Liver (tissue), 9 donors: ENCODE measurements around the gene SLC39A3. TPM values are rescaled to one million over a fixed set of nuclear protein-coding genes. Genes with fewer than 3 reads are reported as not detected.
"Not testable (repeated sequence)": the region's sequence is repeated elsewhere in the genome, so short reads cannot be mapped to it uniquely, and the experiment has no call there.

ENCODE experiments used
- DNase-seq: peaks from one replicate; pipeline ENCODE4 v3.0.0-alpha.2; 2017; ENCODE audit warnings: low spot score
- H3K27ac ChIP-seq, 2 donors: one replicate each; pipeline ENCODE4 v1.7.0; 2013; ENCODE audit warnings: inconsistent platforms in 2 of 2, low read length in 2 of 2, control low read depth in 1 of 2, low read depth in 1 of 2, mild to moderate bottlenecking in 1 of 2
- H3K27me3 ChIP-seq, 4 donors: one replicate each; pipeline versions ENCODE4 v1.6.1 to v1.7.0; 2013; ENCODE audit warnings: low read length in 3 of 4, inconsistent platforms in 1 of 4, mild to moderate bottlenecking in 1 of 4, moderate library complexity in 1 of 4; ENCODE audit not compliant: control insufficient read depth in 4 of 4, insufficient read depth in 4 of 4
- H3K36me3 ChIP-seq, 4 donors: one replicate each; pipeline versions ENCODE4 v1.6.1 to v1.7.0; 2013; ENCODE audit warnings: low read length in 3 of 4, mild to moderate bottlenecking in 3 of 4, low read depth in 1 of 4, moderate library complexity in 1 of 4; ENCODE audit not compliant: control insufficient read depth in 4 of 4, insufficient read depth in 3 of 4
- H3K4me1 ChIP-seq, 4 donors: one replicate each; pipeline versions ENCODE4 v1.6.1 to v1.7.0; 2013; ENCODE audit warnings: low read length in 3 of 4, mild to moderate bottlenecking in 3 of 4, moderate library complexity in 1 of 4; ENCODE audit not compliant: control insufficient read depth in 4 of 4, insufficient read depth in 4 of 4
- H3K4me3 ChIP-seq, 3 donors: one replicate each; pipeline versions ENCODE4 v1.6.1 to v1.7.0; 2013; ENCODE audit warnings: low read length in 3 of 3, control low read depth in 1 of 3, low read depth in 1 of 3, mild to moderate bottlenecking in 1 of 3
- H3K9ac ChIP-seq, 2 donors: one replicate each; pipeline ENCODE4 v1.7.0; 2013; ENCODE audit warnings: low read length in 2 of 2, mild to moderate bottlenecking in 2 of 2, moderate library complexity in 2 of 2, control low read depth in 1 of 2, low read depth in 1 of 2
- H3K9me3 ChIP-seq, 4 donors: one replicate each; pipeline versions ENCODE4 v1.6.1 to v1.7.0; 2013; ENCODE audit warnings: low read length in 3 of 4; ENCODE audit not compliant: control insufficient read depth in 4 of 4
- EGR1 ChIP-seq, 2 donors: IDR thresholded peaks; 2 replicates each; pipeline ENCODE4 v1.6.1; 2016 to 2018; ENCODE audit warnings: antibody characterized with exemption in 2 of 2, low read depth in 2 of 2
- FOXA1 ChIP-seq: IDR thresholded peaks from 2 replicates; pipeline ENCODE4 v1.6.1; 2016; ENCODE audit warnings: antibody characterized with exemption
- FOXA2 ChIP-seq: IDR thresholded peaks from 2 replicates; pipeline ENCODE4 v1.6.1; 2016; ENCODE audit warnings: antibody characterized with exemption
- HNF4A ChIP-seq, 2 donors: conservative IDR thresholded peaks; 2 replicates each; pipeline ENCODE4 v1.6.1; 2016; ENCODE audit warnings: antibody characterized with exemption in 2 of 2, mild to moderate bottlenecking in 2 of 2
- RAD21 ChIP-seq, 2 donors: IDR thresholded peaks; 2 replicates each; pipeline ENCODE4 v1.6.1; 2016; ENCODE audit warnings: antibody characterized with exemption in 2 of 2, mild to moderate bottlenecking in 2 of 2
- TAF1 ChIP-seq: conservative IDR thresholded peaks from 2 replicates; pipeline ENCODE4 v1.6.1; 2016; ENCODE audit warnings: antibody characterized with exemption, mild to moderate bottlenecking
- WGBS: extraction: QIAGEN DNeasy Blood & Tissue Kit; methylation state at CpG from one replicate; pipeline ENCODE4 v1.1.7; 2013; 5-methylcytosine and 5-hydroxymethylcytosine counted together
- polyA plus RNA-seq, 2 donors: library from polyadenylated mRNA; stranded (reverse) in 1 of 2; unstranded in 1 of 2; fragments of 200-250 nt in 1 of 2; fragments of >200 nt in 1 of 2; fragmentation: Nextera tagmentation in 1 of 2; extraction: Ambion mirVana in 1 of 2; gene quantifications; one replicate each; pipeline versions ENCODE4 v1.2.1 to v1.2.3, GENCODE V29; 2013 to 2015
- total RNA-seq, 2 donors: library from RNA; depleted of rRNA; stranded (reverse); fragments of >200 nt; gene quantifications; one replicate each; pipeline ENCODE4 v1.2.3, GENCODE V29; 2014
- TF ChIP-seq, protein P1 (sequence below): fragments of 150-350 bp; IDR thresholded peaks from 2 replicates; pipeline ENCODE4 v1.5.1; 2017; ENCODE audit warnings: improper control_type of control experiment, low read depth, low read length; ENCODE audit not compliant: missing input control
- TF ChIP-seq, protein P2 (sequence below): IDR thresholded peaks from 2 replicates; pipeline ENCODE4 v1.6.1; 2016; ENCODE audit warnings: antibody characterized with exemption, mild to moderate bottlenecking
- TF ChIP-seq, protein P3 (sequence below): IDR thresholded peaks from 2 replicates; pipeline ENCODE4 v1.6.1; 2016; ENCODE audit warnings: antibody characterized with exemption
- donor health status: healthy.
- donor health status: healthy.
- donor health status: healthy.
- donor health status: healthy.
- donor health status: healthy.

The SLC39A3 gene
- total and polyA plus RNA-seq, 4 donors: 19.8 to 29.0 (median 24.2) TPM

DNA sequence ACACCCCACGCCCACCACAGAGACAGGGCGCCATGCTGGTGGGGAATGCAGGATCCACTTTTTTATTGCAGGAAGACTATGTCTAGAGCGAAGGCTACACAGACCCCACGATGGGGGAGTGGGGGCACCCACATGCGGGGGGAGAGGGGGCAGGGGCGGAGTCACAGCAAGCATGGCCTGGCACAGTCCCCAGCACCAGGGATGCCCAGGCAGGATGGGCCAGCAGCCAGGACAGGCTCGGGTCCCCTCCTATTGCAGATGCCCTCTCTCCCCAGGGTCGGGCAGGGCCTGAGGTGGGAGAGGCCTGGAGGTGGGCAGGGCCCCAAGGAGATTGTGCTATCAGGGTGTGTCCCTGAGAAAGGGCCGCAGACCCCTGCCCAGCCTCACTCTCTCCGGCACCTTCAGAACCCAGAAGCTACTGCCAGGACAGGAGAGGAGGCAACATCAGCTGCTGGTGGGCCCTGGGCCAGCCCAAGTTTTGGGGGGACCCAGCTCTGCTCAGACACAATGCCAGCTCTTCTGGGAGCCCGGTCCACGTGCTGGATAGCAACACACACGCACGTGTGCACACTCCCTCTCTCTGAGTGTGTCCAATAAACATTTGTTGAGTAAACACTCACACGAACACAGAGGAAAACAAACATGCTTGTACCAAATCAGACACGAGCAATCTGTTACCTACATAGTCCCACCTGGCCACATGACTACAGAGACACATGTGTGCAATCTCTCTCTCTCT is 25.1 kb downstream of the SLC39A3 start:
- H3K4me3 ChIP-seq: no peak overlapping the region
- no peak for DNase-seq
- no peaks in the 10 kb centered on the region for H3K36me3 ChIP-seq
- WGBS: 73% methylated on average over 16 of the region's 16 CpGs
- no peaks in the 10 kb centered on the region for H3K4me1 ChIP-seq
- TF ChIP-seq, protein P1, sequence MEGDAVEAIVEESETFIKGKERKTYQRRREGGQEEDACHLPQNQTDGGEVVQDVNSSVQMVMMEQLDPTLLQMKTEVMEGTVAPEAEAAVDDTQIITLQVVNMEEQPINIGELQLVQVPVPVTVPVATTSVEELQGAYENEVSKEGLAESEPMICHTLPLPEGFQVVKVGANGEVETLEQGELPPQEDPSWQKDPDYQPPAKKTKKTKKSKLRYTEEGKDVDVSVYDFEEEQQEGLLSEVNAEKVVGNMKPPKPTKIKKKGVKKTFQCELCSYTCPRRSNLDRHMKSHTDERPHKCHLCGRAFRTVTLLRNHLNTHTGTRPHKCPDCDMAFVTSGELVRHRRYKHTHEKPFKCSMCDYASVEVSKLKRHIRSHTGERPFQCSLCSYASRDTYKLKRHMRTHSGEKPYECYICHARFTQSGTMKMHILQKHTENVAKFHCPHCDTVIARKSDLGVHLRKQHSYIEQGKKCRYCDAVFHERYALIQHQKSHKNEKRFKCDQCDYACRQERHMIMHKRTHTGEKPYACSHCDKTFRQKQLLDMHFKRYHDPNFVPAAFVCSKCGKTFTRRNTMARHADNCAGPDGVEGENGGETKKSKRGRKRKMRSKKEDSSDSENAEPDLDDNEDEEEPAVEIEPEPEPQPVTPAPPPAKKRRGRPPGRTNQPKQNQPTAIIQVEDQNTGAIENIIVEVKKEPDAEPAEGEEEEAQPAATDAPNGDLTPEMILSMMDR: no peak
- TF ChIP-seq HNF4A (conservative IDR thresholded peaks at IDR 0.05) (no peak), FOXA1 (no peak), RAD21 (IDR thresholded peaks at IDR 0.05) (no peak), TAF1 (no peak), EGR1 (IDR thresholded peaks at IDR 0.05; ENCODE audit: low read depth in 2 of 2) (no peak), FOXA2 (no peak)
- TF ChIP-seq, protein P2, sequence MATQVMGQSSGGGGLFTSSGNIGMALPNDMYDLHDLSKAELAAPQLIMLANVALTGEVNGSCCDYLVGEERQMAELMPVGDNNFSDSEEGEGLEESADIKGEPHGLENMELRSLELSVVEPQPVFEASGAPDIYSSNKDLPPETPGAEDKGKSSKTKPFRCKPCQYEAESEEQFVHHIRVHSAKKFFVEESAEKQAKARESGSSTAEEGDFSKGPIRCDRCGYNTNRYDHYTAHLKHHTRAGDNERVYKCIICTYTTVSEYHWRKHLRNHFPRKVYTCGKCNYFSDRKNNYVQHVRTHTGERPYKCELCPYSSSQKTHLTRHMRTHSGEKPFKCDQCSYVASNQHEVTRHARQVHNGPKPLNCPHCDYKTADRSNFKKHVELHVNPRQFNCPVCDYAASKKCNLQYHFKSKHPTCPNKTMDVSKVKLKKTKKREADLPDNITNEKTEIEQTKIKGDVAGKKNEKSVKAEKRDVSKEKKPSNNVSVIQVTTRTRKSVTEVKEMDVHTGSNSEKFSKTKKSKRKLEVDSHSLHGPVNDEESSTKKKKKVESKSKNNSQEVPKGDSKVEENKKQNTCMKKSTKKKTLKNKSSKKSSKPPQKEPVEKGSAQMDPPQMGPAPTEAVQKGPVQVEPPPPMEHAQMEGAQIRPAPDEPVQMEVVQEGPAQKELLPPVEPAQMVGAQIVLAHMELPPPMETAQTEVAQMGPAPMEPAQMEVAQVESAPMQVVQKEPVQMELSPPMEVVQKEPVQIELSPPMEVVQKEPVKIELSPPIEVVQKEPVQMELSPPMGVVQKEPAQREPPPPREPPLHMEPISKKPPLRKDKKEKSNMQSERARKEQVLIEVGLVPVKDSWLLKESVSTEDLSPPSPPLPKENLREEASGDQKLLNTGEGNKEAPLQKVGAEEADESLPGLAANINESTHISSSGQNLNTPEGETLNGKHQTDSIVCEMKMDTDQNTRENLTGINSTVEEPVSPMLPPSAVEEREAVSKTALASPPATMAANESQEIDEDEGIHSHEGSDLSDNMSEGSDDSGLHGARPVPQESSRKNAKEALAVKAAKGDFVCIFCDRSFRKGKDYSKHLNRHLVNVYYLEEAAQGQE: no peak
- TF ChIP-seq, protein P3, sequence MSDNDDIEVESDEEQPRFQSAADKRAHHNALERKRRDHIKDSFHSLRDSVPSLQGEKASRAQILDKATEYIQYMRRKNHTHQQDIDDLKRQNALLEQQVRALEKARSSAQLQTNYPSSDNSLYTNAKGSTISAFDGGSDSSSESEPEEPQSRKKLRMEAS: no peak
- H3K9ac ChIP-seq: no peak overlapping the region
- no peak overlapping the region for H3K27ac ChIP-seq
- H3K9me3 ChIP-seq: peaks cover 3 to 14% (median 6%) of the 10 kb centered on the region in 4 donors
- peaks cover 0 to 3% (median 0%) of the 10 kb centered on the region in 4 donors for H3K27me3 ChIP-seq

DNA sequence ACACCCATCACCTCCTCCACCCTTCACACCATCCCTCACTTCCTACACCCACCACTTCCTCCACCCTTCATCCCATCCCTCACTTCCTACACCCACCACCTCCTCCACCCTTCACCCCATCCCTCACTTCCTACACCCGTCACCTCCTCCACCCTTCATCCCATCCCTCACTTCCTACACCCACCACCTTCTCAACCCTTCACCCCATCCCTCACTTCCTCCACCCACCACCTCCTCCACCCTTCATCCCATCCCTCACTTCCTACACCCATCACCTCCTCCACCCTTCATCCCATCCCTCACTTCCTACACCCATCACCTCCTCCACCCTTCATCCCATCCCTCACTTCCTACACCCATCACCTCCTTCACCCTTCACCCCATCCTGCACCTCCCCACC is 25.7 kb downstream of the SLC39A3 start:
- WGBS: 72% methylated on average over 1 of the region's 1 CpG
- not testable (repeated sequence) for H3K36me3 ChIP-seq
- peaks cover 3 to 14% (median 6%) of the 10 kb centered on the region in 4 donors for H3K9me3 ChIP-seq

DNA sequence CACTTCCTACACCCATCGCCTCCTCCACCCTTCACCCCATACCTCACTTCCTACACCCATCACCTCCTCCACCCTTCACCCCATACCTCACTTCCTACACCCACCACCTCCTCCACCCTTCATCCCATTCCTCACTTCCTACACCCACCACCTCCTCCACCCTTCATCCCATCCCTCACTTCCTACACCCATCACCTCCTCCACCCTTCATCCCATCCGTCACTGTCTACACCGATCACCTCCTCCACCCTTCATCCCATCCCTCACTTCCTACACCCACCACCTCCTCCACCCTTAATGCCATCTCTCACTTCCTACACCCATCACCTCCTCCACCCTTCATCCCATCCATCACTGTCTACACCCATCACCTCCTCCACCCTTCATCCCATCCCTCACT is 26.6 kb downstream of the SLC39A3 start:
- H3K36me3 ChIP-seq, H3K27me3 ChIP-seq, DNase-seq, H3K27ac ChIP-seq, H3K9ac ChIP-seq, H3K4me3 ChIP-seq, H3K4me1 ChIP-seq: not testable (repeated sequence)
- WGBS: 97% methylated on average over 3 of the region's 3 CpGs
- H3K9me3 ChIP-seq: peaks cover 3 to 14% (median 6%) of the 10 kb centered on the region in 4 donors

More for the DNA sequence above, 25.7 kb downstream of the SLC39A3 start:
- not testable (repeated sequence) for H3K9ac ChIP-seq, H3K4me1 ChIP-seq, H3K4me3 ChIP-seq, H3K27me3 ChIP-seq, H3K27ac ChIP-seq, DNase-seq
